Posterior vena cava (tissue), 2 donors: ENCODE measurements around the gene CNKSR2. TPM values are rescaled to one million over a fixed set of nuclear protein-coding genes. Genes with fewer than 3 reads are reported as not detected.

Source experiments
- DNase-seq: peaks from one replicate; pipeline ENCODE4 v3.0.0-alpha.2; 2020; ENCODE audit warnings: low spot score
- intact Hi-C, 2 donors: fragments of 100-400 bp; cut with DNase I; formaldehyde crosslinking; loops; one replicate each; pipeline versions ENCODE4 v1.14.1 to v1.14.2; 2022 to 2023
- total RNA-seq, 2 donors: library from RNA; stranded (reverse); fragmentation: NEBNext Ultra II Directional; extraction: Animal tissue kit (Norgen Biotek cat#: 25700); gene quantifications; one replicate each; pipeline ENCODE4 v1.2.1, GENCODE V29; 2021
- donor health status: DM: yes; HTN: yes; CAD: no.
- donor health status: DM: yes; HTN: yes; CAD: no.

Gene CNKSR2
- total RNA-seq, 2 donors from 2014 or later, result 1.6 to 2.1 TPM

DNA sequence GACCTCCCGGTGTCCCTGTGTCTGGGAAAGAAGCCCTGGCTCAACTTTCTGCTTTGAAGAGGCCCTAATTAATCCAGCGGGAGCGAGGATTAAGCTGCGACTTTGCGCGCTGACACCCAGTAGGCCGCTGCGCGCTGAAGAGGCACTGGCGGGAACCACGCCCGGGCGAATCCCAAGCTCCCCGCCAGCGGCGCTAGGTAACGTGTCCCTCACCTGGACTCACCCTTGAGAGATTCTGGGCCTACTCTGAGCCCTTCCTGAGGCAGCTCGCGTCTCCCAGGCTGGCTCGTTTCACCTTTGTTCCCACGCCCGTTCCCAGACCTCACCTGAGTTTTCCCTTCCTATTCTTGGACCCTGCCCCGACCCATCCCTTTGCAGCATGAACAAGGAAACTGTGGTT lies 284.5 kb downstream of the CNKSR2 start:
- DNase-seq, result no peak
- intact Hi-C loops, result no loop called here

- intact Hi-C loops, result no loop called here
- no peak for DNase-seq
These were observed 285.1 kb downstream of the CNKSR2 start for GRCh38 chrX:21659320-21659719.

- DNase-seq, result no peak
- intact Hi-C loops, result no loop called here
These were observed 285.9 kb downstream of the CNKSR2 start for GRCh38 chrX:21660156-21660555.

DNA sequence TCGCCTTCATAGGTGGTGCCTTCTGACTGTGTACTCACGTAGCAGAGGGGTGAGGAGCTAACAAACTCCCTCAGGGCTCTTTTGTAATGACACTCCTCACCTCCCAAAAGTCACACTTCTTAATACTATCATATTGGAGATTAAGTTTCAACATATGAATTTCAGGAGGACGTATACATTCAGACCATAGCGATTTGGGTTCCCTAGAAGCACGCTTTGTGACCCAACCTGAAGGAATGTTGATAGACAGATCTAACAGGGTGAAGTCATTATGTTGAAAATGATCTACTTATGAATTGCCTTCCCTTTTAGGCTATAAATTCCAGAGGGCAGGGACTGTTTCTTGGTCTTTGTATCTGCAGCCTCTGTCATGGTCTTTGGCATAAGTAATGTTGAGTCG lies 287.1 kb downstream of the CNKSR2 start:
- intact Hi-C loops, result no loop called here
- no peak for DNase-seq

- intact Hi-C loops, result no loop called here
- DNase-seq, result no peak
These were observed 288.5 kb downstream of the CNKSR2 start for GRCh38 chrX:21662761-21663160.

DNA sequence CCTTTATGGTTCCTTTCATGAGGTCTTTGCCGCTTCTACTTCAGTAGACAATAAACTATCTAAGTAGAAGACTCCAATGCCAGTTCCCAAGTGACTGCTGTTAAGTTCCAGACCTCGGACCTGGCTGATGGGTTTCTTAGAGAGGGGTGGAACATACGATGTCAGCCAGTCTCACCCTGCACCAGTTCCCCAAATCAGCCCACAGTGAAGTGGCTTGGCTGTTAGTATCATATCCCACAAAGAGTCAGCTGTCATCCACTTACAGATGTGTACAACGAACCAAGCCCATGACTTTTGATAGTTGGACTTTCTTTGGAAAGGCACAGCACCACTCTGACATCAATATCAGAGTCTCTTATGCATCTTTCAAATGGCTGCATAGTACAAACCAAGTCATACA lies 292.0 kb downstream of the CNKSR2 start:
- DNase-seq, result no peak

DNA sequence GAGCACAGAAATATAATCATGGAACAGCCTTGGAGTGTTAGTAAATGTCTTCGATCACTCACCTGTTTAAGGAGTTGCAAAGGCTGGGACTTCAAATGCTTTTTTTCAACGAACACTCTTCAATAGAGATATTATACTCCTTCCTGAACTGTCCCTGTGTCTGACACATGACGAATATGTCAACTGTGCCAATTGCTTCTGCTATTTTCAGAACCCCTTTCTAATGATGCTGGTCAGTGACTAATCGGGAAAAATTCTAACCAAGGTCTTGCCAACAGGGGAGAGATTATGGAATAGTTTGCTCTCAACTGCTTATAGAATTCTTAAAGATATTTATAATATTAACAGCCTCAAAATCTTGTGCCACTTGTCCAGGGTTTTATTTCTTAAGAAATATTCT lies 292.5 kb downstream of the CNKSR2 start:
- DNase-seq, result no peak
- intact Hi-C loops, result no loop called here

More for the DNA sequence above, 292.0 kb downstream of the CNKSR2 start:
- intact Hi-C loops, result no loop called here

- intact Hi-C loops, result no loop called here
- no peak for DNase-seq
These were observed 300.4 kb downstream of the CNKSR2 start for GRCh38 chrX:21674430-21675186.

- intact Hi-C loops, result no loop called here
- no peak for DNase-seq
These were observed 301.7 kb downstream of the CNKSR2 start for GRCh38 chrX:21675931-21676330.

DNA sequence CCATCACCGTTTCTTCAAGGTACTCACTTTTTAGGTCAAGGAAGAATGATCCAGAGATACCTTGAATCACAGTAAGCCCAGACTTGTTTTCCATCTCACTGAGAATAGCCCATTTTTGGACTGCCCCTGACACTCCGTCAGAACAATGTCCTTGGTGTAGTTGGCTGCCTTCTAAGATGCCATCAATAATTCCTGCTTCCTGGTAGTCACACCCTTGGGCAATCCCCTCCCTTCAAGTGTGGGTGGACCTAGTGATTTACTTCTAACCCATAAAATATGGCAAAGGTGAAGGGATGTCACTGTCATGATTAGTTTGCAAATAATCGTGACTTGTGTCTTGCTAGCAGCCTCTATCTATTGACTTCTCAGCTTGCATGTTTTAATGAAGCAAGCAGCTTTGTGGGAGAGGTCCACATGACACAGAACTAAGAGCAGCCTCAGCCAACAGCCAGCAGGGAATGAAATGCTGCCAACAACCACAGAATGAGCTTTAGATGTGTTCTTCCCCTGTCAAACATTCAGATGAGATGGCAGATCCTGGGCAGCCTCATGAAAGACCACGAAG lies 303.9 kb downstream of the CNKSR2 start:
- no peak for DNase-seq
- intact Hi-C loops, result no loop called here

GRCh38 chrX:21683941-21684340 lies 309.7 kb downstream of the CNKSR2 start:
- intact Hi-C loops, result no loop called here
- DNase-seq, result no peak

- intact Hi-C loops, result no loop called here
- DNase-seq, result no peak
These were observed 317.3 kb downstream of the CNKSR2 start for GRCh38 chrX:21691512-21692018.

DNA sequence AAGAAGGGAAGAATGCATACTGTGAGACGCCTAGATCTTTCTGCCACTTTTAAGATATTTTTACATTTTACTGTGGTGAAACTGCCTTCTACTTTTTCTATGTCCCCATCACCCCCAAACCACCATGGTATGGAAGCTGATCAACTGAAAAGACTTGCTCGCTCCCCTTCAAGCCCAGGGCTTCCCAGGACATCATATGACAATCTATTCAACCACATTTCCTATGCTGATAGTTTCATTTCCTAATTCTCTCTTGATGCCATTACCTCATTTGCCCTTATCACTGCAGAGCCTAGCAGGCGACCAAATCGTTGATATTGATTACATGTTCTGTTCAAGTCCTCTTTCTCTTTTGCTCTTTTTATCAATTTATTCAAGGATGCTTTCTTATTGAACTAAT lies 324.1 kb downstream of the CNKSR2 start:
- DNase-seq, result no peak
- intact Hi-C loops, result no loop called here

- no peak for DNase-seq
- intact Hi-C loops, result no loop called here
These were observed 324.9 kb downstream of the CNKSR2 start for GRCh38 chrX:21699136-21699535.

DNA sequence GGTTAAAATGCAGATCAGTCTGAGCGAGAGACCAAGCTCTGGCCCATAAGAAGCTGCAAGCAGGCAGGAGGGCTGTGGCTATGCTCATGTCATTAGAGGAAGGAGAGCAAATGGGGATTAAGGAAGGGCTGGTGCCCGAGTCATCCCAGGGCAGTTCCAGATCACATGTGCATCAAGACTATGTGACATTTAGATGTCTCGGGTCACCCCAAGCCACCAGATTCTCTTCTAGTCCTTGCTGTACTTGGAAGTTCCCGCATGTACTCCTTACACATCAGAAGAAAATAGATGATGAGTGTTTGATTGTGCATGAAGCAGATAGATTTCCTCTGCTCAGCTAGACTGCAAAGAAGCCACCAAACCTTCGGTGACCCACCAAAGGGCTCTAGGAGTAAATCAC lies 326.1 kb downstream of the CNKSR2 start:
- intact Hi-C loops, result no loop called here
- DNase-seq, result no peak

- intact Hi-C loops, result no loop called here
- DNase-seq, result no peak
These were observed 326.7 kb downstream of the CNKSR2 start for GRCh38 chrX:21700967-21701366.

- no peak for DNase-seq
- intact Hi-C loops, result no loop called here
These were observed 328.5 kb downstream of the CNKSR2 start for GRCh38 chrX:21702725-21703124.
